Stimulated activated CD4-positive, alpha-beta T cell treated with anti-CD3 and anti-CD28 coated beads, TNF-alpha, amount 100 ng/mL, for 24 hours (primary cell): ENCODE measurements around the gene C19orf44.
A peak's percentile ranks its signal among the peaks of the same experiment; 100 is the strongest.
"Not testable (repeated sequence)": the region's sequence is repeated elsewhere in the genome, so short reads cannot be mapped to it uniquely, and the experiment has no call there.

Source experiments
- DNase-seq, 3 experiments: peaks; one replicate each; pipeline ENCODE4 v3.0.0-alpha.2; 2020; ENCODE audit warnings: low read depth in 3 of 3

Gene C19orf44

DNA sequence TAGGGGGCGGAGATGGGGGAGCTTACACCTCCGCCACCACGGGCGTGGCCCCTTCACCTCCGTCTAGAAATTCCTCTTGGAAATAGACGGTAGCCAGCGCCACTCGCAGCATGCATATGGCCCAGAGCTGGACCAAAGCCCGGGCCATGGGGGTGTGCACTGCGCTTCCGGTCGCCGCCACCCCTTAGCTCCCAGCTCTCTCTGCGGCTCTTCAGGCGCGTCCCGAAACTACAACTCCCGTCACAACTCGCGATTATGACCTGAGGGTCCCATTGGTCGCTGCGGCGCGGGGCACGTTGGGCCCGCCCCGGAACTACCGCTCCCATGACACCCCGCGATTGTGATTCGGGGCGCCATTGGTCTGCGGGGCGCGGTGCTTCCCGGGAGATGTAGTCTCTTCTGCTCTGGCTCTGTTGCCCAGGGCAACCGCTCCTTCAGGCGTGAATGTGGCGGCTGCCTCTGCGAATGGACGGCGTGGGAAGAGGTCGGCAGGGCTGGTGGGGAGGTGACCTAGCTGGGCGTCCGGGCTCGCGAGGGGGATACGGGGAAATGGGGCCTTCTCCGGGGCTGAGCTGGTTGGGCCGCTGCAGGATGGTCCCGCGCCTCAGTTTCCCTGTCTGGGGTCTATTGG lies at the start of gene C19orf44, which contains the start of gene CALR3:
TSS of gene C19orf44 (plus strand) at position 413 of the 631 bp plus-strand sequence. CDS start 4,399 bp downstream, outside the sequence.
TSS of gene CALR3 (minus strand) at position 186 of the 631 bp plus-strand sequence. CDS start at position 148, 38 bp downstream.
- DNase-seq: peak; percentile 92 to 98 (median 95)

DNA sequence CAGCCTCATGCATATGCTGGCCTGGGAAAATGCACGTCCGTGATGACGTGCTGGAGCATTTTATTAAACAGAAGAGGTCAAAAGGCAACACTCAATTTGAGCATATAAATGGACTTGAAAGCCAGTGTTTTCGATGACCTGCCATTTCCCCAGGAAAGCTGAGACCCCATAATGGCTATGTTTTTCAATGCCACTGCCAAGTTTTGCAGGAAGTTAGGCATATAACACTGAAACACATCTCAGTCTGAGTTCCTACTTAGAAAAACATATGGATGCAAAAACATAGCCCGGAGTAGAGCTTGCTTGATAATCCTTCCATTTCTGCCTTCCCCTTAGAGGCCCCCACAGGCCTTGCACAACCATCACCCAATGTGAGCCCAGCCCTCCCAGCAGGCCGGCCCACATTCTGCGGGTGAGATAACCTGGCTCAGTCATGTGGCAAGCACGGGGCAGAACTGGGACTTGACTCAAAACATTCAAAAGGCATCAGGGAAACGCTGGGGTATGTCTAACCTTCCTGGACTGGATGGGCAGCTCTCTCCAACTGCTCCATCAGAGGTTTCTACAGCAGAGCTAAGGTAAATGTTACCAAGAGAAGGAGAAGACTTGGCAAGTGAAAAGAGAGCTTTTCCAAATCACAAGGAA lies 49.3 kb upstream of the C19orf44 start:
- DNase-seq: peak in 1 of 3 experiments; percentile 26

DNA sequence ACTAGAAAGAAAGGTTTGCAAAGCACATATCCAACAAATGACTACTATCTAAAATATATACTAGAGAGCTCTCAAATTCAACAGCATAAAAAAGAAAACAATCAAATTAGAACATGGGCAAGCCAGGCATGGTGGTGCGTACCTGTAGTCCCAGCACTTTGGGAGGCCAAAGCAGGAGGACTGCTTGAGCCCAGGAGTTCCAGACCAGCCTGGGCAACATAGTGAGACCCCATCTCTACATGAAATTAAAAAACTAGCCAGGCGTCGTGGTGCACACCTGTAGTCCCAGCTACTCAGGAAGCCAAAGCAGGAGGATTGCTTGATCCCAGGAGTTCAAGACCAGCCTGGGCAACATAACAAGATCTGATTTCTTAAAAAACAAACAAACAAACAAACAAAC lies 47.3 kb upstream of the C19orf44 start:
- DNase-seq: not testable (repeated sequence)

DNA sequence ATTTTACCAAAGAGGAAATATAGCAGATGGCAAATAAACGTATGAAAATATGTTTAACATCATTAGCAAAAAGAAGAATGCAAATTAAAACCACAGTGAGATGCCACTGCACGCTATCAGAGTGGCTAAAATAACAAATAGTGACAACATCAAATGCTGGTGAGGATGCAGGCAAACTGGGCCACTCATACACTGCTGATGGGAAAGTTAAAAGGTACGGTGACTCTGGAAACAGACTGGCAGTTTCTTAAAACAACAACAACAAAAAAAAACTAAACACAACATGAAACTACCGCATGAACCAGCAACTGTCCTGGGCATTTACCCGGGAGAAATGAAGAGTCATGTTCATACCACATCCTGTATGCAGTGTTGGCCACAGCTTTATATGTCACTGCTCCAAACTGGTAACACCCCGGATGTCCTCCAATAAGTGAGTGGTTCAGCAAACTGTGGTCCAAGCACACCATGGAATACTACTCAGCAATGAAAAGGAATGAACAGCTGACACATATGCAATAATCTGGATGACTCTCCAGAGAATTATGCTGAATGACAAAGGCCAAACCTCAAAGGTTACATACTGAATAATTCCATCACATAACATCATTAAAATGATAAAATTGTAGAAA lies 46.7 kb upstream of the C19orf44 start:
- no peak for DNase-seq

DNA sequence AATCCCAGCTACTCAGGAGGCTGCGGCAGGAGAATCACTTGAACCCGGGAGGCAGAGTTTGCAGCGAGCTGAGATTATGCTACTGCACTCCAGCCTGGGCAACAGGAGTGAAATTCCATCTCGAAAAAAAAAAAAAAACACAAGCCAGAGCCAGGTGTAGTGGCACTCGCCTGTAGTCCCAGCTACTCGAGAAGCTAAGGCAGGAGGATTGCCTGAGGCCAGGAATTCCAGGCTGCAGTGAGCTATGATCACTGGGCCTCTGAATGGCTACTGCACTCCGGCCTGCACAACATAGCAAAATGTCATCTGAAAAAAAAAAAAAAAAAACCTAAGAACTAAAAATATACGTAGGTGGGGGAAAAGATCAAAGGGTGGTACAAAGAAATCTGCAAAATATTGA lies 43.9 kb upstream of the C19orf44 start:
- no peak for DNase-seq

DNA sequence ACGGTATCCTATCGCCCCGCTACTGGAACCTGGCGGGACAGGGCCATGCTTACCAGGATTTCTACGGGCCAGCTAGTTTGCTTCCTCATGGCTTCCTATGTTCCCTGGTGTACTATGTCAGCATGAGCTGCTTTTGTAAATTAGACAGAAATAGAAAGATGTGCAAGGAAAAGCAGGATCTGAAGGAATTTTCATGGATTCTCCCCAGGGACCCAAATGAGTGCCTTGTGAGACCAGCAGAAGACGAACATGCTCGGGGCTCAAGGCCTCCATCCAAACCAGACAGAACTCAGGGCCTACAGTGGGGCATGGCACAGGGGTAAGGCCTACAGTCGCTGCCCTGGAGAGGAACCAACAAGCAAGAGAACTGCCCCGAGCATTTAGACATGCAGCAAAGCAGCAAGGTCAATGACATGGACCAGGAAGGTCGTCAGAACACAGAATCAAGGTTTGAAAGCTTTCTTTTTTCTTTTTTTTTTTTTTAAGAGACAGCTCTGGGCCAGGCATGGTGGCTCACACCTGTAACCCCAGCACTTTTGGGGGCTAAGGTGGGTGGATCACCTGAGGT lies 41.8 kb upstream of the C19orf44 start:
- no peak for DNase-seq

DNA sequence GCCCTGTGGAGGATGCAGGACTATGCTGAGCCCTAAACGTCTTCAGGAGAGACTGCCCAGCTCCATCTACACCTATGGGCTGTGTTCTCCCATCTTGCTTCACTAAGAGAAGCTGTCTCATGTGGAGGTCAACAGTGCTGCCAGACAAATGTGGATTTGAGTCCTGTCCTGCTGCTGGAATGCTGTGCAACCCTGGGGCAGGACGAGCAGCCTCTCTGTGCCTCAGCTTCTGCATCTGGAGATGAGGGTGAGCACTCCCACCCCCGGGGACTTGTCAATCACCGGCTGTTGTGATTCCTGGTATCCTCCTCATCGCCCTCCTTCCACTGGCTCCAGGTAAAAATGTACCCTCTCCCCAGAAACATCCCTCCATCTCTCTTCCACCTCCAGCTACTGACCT lies 40.7 kb upstream of the C19orf44 start:
- DNase-seq: no peak

DNA sequence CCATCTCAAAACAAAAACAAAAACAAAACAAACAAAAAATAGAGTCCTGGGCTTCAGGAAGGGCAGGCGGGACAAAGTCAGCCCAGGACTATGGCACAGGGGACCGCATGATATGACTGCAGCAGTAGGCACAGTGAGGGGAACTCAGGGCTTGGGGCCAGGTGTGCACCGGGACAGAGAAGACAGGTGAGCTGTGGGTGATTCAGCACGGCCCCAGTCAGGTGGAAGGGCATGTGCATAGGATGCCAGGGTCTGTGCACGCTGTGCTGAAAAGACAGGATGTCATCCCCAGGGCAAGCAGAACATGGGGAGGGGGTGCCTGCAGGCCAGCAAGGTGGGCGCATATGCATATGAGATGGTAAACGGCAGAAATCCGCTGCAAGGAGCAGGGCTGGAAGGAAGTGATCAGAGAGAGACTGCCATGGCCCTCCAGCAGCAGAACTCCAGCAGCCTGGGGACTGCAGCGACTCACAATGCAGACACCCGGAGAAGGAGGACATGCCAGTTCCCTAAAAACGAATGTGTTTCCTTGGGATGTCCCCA lies 39.5 kb upstream of the C19orf44 start:
- no peak for DNase-seq

DNA sequence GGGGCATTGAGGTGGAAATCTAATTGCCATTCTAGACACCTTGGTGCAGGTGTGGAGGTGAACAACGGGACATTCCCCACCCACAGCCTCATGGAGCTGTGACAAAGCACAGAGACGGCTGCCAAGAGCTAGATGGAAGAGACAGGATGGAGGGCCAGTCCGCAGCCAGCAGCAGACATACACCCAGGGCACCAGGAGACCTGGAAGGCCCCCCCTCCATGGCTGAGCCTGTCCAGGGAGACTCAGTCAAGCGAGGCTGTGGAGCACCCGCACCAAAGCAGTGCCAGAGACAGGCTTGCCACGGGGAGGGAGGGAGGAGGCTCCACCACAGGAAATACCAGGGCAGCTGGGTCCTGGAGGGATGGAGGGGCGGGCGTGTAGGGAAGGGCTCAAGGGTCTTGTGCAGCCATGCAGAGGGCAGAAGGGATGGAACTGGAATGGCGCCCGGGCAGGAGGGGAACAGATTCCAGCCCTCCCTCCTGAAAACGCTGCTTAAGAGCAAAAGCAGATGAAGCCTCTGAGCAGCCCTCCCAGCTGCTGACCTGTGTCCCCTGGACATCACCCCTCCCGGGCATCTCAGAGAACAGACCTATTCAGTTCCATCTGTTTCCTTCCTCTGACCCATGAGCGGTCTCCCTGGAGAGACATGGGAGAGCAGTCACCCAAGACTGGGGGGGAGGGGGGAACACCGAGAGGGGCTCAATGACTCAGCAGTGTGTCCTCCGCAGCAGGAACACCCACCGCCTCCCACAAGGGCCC lies 38.8 kb upstream of the C19orf44 start:
- DNase-seq: no peak

DNA sequence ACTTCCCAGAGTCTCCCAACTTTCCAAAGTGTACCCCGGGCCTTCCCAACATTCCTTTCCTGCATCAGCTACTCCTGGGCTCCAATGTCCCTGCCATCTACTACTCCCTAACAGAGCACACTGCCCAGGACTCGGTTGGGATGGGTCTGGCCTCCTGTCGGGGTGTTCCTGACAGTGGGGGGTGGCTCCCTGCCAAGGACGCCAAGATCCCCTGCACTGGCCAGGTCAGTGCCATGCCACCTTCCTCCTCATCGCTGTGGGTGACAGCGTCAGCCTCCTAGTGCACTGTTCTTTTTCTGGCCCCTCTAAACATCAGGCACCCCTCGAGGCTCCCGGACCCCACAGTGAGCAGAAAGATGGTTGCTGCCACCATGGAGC lies 38.3 kb upstream of the C19orf44 start:
- no peak for DNase-seq

DNA sequence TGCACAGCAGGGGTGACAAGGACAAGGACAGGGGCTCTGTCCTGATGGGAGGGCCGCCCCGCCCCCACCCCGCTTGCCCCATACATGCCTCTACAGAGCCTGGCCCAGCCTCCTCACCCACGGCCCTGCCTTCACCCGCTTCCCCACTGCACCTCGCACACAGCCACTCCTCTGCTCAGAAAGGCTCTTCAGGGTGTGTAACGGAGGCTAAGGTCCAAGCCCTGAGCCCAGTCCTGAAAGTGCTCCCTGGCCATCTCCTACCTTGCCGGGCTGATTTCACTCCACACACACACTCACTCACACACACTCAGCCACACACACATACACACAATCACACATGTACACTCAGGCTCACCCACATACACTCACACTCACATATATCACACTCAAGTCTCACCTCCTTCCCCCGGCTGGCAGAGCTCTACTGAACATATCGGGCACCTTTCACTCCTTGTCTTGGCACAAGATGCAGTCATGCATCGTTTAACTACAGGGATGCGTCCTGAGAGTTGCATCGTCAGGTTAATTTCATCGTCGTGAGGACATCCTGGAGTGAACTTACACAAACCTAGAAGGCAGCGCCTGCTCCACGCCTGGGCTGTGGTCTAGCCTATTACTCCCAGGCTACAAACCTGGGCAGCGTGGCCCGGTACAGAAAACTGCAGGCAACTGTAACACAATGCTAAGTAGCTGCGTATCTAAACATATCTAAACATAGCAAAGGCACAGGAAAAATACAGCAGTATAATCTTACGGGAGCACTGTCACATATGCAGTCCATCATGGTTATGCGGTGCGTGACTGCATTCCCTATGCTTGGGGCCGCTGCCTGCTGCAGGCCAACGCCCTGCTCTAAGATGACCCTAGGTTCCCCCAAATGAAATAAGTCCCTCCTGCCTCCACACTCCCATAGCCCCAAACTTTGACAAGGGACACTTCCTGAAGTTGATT lies 37.5 kb upstream of the C19orf44 start:
- no peak for DNase-seq

DNA sequence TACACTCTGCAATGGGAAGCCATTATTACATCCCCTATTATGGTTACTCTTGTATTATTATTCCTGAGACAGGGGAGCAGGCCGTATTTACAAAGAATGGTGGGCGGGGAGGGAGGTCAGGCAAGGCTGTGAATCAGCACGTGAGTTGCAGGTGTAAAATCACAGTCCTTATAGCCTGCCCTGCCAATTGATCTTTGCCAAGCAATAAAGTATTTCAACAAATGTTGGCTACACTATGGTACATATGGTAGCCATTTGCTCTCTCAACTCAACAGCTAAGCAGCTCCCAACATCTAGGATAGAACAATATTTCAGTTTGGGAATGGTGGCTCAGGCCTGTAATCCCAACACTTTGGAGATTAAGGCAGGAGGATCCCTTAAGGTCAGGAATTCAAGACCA lies 36.5 kb upstream of the C19orf44 start:
- no peak for DNase-seq

DNA sequence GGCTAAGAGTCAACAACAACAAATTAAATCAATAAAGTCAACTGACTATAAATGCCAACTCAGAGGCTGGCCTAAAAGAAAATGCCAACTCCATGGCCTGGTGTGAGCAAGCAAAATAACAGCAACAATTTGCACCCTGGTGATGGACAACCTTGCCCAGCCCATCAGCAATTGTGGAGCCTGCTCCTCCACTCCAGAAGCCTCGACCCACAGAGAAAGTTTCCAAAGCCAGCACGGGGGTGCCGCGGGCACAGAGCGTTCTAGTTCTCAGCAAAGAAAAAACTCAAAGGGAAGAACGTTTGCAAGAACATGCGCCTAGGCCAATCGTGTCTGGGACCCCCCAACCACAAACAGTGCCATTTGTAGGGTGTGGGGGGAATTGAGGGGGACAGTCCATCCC lies 35.7 kb upstream of the C19orf44 start:
- no peak for DNase-seq

DNA sequence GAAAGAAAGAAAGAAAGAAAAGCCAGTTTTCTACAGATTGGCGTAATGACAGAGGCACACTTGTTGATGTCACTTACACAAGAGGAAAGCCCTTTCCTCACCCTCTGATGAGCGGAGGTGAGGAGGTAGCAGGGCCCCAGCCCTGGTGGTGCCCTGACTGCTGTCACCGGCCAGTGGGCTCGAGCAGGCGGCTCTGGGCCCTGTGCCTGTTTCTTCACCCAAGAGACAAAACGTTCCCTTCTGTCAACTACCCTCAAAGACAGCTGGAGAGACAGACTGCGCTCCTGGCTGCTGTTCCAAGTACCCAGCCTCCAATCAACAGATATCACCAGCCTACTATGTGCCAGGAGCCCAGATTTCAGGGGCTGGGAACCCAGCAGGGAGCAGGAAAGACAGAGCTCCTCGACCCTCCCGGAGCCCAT lies 34.6 kb upstream of the C19orf44 start:
- DNase-seq: no peak

DNA sequence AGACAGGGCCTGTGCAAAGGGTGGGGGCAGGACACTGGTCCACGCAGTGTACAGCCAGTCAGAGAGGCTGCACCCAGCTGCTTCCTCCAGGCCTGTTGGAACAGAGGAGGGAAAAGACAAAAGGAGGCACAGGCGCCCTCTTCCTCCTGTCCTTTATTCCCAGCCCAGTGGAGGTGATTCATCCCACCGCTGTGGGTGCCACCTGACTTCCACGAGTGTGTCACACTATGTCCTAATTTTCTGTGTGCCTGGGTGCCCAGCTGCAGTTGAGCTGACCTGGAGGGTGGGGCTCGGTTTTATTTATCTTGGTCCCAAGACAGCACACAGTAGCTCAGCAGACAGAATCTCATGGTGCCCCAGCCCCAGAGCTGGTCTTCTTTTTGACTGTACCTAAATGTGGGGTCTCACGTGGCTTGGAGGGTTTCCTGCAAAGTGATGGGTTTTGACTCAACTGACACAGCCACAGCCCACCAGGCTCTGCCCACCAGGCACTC lies 33.4 kb upstream of the C19orf44 start:
- no peak for DNase-seq

DNA sequence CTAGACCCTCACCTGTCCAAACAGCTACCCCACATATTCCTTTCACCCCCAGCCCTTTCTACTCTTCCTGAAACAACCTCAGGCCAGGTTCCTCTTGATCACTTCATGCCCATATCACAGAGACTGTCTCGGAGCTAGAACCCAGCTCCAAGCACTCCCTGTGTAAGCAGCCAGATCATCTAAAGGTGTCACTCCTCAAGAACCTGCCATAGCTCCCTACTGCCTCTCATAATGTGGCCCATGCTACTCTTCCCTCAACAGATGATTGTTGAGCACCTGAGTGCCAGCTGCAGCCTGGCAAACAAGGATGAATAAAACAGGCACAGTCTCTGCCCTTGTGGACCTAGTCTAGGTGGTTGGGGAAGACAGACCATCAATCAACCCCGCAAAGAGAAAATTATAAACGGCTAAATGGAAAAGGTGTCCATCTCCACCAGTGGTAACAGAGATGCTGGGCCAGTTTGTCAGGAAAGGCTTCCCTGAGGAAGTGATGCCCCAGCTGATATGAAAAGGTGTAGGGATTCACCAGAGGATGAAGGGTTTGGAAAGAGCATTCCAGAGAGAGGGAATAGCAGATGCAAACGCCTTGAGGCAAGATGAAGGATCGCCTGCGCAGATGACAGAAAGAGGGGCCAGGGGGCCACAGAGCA lies 32.7 kb upstream of the C19orf44 start:
- no peak for DNase-seq

DNA sequence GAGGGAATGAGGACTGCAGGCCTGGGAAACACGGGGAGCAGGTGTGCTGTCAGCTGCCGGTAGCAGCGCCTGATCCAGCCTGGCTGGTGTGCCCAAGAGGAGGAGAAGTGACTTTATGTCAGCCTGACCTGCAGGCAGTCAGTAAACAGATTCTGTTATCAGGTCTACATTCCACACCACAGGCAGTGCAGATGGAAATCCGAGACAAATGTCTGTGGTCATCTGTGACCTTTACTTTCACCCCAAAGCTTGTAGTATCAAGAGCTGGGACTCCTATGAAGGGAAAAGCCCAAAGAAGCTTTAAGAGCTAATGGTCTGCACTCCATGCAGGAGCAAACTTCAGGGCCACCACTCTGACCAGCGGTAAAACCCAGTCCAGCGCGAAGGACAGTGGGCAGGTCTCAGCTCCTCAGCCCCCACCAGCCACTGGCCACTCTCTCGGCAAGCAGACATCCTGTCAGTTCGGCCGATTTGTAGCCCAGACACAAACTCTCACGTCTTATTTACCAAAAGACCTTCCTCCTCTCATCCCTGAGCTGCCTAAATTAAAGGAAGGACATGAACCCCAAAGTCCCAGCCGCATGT lies 32.1 kb upstream of the C19orf44 start:
- no peak for DNase-seq

DNA sequence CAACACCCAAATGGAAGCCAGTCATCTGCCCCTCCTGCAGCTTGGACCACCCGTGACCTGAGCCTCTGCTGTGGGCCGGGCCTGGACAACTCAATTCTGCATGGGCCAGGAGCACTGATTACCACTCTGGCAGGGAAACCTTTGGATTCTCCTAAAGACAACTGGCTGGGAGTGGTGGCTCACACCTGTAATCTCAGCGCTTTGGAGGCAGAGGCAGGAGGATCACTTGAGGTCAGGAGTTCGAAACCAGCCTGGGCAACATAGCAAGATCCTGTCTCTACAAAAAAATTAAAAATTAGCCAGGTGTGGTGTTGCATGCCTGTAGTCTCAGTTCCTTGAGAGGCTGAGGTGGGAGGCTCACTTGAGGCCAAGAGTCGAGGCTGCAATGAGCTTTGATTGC lies 31.0 kb upstream of the C19orf44 start:
- no peak for DNase-seq

DNA sequence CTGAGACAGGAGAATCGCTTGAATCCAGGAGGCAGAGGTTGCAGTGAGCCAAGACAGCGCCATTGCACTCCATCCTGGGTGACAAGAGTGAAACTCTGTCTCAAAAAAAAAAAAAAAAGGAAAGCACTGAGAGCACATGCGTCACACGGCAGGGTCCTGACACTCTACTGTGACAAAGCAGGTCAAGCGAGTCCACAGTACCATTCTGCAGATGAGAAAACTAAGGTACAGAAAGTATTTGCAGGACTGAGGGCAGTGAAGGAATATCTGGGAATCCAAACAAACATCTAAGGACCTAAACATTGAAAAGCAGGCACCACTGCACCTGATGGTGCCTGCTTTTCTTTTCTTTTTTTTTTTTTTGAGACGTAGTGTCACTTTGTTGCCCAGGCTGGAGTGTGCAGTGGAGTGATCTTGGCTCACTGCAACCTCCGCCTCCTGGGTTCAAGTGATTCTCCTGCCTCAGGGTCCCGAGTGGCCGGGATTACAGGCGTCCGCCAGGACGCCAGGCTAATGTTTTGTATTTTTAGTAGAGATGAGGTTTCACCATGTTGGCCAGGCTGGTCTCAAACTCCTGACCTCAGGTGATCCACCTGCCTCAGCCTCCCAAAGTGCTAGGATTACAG lies 29.3 kb upstream of the C19orf44 start:
- not testable (repeated sequence) for DNase-seq
